Stimulated activated CD8-positive, alpha-beta memory T cell treated with anti-CD3 and anti-CD28 coated beads, Interleukin-4, amount 100 ng/mL, for 1 hour (primary cell): ENCODE measurements around the gene TLR3.
"Not testable (repeated sequence)": the region's sequence is repeated elsewhere in the genome, so short reads cannot be mapped to it uniquely, and the experiment has no call there.

Experiments used
- DNase-seq, 2 donors: peaks; one replicate each; pipeline ENCODE4 v3.0.0-alpha.2; 2020; ENCODE audit warnings: low read depth in 2 of 2, low spot score in 1 of 2

TLR3 gene

DNA sequence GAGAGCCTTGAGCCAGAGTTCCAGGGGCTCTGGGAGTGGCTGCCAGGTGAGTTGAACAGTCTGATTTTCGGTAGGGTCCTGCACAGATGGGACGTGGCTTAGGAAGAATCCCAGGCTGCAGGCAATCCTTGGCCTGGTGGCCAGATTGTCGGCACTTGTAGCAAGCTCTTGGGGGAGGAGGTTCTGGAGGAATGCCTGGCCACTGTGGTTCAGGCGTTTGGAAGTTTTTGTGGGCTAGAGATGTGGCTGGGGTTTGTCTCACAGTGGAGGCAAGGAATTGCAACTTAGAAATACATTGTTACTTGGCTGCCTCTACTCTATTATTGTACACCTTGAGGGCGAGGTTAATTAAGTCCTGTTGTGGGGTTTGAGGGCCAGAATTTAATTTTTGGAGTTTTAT is 21.5 kb upstream of the TLR3 start:
- DNase-seq: not testable (repeated sequence)

DNA sequence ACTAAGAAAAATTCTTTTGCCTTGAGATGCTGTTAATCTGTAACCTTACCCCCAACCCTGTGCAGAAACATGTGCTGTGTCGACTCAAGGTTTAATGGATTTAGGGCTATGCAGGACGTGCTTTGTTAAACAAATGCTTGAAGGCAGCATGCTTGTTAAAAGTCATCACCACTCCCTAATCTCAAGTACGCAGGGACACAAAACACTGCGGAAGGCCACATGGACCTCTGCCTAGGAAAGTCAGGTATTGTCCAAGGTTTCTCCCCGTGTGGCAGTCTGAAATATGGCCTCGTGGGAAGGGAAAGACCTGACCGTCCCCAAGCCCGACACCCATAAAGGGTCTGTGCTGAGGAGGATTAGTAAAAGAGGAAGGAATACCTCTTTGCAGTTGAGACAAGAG is 18.8 kb upstream of the TLR3 start:
- not testable (repeated sequence) for DNase-seq

DNA sequence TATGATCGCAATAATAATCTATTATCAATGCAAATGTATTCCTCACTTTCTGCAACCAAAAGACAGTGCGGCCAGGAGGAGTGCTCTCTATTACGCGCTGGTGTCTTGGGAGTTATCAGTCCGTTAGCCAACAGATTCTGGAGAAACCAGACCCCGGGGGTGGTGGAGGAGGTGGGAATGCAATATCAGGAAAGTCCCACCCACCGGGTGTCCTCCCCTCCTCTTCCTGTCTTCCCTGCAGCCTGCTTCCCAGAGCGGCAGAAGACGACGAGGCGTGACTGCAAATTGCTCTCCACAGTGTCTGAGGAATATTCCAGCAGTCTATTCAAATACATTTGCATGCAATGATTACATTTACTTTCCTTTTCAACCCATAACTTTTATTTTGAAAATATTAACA is 17.9 kb upstream of the TLR3 start:
- DNase-seq: no peak

DNA sequence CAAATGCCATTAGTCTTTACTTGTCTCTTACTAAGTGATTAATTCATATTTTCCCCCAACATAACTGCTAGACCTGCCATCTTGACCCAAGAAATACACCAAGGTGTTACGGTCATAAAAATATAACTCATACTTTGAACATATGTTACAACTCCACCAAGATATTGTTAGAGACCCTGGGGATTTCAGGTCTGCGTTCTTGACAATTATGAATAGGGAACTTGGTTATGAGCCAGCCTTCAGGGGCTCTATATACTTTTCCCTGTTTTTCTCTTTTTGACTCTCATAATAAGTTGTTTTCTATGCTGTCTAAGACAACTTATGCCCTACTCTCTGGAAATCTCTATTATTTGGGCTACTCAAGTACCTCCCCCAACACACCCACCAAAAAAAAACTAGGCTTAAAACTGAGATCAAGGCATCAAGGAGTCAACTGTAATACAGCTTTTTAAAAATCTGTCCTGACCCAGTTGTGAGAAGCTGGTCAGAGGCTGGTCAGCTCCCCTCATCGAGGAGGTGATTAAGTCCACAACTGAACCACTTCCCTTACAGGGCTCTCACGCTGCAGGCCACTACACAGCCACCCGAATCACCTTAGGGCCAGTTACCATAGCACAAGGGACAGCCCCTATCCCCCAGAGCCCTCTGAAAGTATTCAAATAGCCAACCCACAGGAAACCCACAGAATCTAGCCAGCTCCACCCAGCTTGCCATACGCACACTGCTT is 10.5 kb upstream of the TLR3 start:
- no peak for DNase-seq

DNA sequence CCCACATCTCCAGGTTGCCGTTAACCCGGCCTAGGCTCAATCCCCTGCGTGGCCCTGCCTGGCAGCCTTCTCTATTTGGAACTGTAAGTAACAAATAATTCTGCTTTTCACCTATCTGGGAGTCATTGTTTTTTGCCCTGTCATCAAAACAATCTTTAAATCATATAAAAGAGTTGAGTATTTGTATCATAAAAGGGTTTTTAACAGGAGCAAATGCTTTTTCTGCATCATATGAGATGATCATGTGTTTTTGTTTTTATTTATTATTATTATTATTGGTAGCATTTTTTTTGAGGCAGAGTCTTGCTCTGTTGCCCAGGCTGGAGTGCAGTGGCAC is 10.0 kb upstream of the TLR3 start:
- no peak for DNase-seq

DNA sequence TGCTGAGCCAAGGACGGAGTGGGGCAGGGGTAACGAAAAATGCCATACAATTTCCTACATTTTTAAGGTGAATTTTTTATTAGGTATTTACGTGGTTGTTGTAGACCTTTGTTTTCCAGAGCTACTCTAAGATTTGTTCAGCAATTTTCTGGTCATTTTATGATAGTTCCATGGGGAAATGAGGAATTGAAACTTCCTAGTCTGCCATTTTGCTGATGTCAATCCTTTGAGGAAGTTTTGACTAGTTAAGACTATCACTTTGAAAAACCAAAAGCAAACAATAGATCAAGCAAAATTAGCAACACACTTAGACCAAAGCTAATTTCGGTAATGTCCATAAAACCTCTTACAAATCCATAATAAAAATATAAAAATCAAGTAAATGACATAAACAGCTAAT is 7.0 kb upstream of the TLR3 start:
- no peak for DNase-seq

DNA sequence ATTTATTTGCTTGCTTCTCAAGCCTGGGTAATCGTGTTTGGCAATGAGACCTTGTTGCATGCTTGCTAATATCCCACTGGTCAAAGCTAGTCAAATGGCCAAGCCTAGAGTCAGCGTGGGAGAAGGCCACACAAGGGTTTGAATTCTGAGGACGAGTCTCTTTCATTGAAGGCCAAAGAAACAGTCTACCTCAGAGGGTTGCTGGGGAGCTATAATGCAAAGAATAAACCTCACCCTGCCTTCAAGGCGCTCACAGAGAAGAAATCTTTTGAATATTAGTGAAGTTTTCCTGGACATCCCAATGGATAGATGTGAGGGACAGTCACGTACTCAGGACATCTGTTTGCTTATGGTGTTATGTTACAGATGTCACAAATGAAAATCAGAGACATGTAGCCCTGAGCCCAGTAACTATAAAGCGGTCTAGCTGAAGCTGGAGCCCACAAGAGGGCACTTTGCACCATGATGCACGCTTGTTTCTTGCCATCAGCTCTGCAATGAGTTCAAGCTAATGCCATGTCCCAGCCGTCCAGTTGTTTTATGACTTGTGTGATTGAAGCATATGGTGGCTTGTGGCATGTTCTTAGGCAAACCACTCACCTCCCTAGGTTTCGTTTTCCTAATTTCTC is 1.1 kb upstream of the TLR3 start:
- peak in 1 of 2 donors; percentile 4 for DNase-seq

DNA sequence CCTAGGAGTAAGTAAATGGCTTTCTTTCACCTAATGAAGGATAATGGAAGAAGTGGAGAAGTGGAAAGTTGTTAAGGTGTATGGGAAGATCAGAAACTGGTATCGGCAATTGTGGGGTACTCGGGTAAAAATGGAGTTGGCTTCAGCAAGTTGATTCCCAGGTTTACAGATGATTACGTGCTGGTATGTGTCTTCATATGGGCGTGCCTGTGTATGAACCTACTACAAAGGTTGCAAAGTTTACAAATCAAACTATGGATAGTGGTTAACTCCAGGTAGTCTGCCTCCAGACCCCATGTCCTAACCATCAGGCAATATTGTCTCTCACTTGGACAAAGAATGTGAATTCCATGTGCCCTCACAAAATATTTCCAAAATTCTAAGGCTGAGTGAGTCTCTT is 773 bp downstream of the TLR3 start:
- DNase-seq: no peak

DNA sequence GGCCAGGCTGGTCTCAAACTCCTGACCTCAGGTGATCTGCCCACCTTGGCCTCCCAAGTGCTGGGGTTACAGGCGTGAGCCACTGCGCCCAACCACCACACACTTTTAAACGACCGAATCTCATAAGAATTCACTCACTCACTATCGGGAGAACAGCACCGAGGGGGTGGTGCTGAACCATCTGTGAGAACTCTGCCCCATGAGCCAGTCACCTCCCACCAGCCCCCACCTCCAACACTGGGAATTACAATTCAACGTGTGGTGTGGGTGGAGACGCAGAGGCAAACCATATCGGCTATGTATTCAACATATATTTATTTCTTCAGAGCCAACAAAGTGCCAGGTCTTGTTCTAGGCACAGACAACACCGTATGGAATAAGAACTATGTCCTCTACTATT is 3.6 kb downstream of the TLR3 start:
- DNase-seq: no peak

DNA sequence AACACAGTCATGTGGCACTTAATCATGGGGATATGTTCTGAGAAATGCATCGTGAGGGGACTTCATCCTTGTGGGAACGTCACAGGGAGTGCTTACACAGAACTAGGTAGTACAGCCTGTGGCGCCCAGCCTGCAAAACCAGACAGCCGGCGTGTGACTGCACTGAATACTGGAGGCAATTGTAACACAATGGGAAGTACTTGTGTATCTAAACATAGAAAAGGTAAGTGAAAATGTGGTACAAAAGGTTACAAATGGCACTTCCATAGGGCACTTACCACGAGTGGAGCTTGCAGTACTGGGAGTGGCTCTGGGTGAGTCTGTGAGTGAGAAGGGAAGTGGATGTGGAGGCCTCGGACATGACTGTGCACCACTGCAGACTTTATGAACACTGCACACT is 5.2 kb downstream of the TLR3 start:
- no peak for DNase-seq

DNA sequence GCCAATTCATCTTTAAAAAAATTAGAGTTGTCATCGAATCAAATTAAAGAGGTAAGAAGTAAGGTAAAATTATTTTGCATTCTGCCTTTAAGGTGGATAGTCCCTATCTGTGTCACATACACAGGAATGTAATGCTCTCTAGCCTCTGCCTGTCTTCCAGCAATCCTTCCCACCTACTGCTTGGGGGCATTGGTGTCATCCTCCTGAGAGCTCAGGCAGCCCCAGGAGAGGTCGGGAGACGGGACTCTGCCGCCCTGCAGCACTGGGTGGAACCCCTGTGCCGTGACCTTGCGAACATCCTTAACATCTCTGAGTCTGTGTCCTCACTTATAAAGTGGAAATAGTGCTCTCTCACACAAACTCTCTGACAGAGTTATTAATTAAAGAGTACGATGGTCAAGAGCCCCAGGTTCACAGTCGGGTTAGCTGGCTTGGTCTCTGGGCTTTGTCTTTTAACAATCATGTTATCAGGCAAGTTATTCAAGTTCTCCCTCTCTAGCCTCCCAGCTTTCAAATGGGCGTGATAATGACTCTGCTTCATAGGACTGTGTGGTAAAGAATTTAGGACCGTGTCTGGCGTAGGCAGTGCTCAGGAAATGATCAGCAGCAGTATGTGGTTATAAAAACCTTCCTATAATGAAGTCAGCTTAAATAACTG is 10.2 kb downstream of the TLR3 start:
- DNase-seq: no peak

DNA sequence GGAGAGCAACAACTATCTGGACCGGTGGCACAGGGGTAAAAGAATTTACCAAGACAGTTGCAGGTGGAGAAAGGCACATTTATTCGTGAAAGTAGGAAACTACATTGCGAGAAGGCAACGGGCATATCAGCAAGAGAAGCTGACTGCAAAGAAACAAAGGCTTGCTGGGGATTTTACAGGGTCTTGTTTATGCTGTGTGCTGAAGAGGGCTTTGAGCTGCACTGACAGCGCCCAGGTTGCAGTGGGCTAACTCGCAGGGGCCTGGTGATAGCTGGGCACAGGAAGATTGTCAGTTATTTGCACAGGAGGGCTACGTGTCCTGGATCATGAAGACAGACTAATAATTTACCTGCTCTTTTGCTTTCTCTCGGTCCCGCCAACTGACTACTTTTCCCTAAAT is 10.7 kb downstream of the TLR3 start:
- no peak for DNase-seq

DNA sequence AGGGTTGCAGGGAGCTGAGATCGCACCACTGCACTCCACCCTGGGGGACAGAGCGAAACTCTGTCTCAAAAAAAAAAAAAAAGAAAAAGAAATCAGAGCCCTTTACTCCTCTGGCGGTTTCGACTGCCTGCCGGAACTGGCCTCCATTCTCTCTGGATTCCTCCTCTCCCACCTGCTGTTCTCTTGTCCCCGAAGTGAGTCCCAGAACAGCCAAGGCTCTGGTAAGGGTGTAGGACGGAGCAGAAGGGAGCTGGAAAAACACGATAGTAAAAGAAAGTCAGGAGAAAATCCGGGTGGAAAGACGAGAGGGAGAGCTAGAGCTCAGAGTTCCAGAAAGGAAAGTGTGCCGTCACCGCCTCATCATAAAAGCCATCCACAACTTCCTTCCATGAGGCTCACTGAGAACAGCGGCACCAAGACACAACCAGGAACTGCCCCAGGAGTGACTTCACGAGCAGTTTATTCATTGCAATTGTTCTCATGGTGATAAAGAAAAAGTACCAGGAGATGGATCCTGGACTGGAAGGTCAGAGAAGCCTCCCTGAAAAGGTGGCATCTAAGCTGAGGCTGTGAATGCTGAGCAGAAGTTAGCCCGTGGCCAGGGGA is 12.3 kb downstream of the TLR3 start:
- DNase-seq: no peak

DNA sequence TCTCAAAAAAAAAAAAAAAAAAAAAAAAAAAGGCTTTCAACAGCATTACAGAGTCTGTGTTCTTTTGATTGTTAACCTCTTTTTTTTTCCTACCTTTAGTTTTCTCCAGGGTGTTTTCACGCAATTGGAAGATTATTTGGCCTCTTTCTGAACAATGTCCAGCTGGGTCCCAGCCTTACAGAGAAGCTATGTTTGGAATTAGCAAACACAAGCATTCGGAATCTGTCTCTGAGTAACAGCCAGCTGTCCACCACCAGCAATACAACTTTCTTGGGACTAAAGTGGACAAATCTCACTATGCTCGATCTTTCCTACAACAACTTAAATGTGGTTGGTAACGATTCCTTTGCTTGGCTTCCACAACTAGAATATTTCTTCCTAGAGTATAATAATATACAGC is 13.3 kb downstream of the TLR3 start:
- DNase-seq: no peak

DNA sequence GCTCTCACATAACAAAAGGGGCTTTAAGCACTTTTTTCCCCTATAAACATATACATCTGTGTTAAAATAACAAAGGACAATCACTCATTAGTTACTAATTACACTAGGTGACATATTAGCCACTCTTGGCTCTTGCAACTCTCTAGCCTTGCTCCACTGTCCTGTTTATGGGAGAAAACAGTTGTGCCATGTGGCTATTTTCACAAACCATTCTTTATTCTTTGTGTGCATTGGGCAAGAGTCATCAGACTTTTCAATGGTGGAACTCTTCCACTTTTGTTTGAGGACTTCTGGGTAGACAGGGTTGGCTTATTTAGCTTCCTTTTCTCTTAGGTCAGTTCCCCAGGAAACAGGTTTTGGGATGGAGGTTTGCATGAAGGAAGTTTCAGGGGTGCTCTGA is 19.6 kb downstream of the TLR3 start:
- no peak for DNase-seq

DNA sequence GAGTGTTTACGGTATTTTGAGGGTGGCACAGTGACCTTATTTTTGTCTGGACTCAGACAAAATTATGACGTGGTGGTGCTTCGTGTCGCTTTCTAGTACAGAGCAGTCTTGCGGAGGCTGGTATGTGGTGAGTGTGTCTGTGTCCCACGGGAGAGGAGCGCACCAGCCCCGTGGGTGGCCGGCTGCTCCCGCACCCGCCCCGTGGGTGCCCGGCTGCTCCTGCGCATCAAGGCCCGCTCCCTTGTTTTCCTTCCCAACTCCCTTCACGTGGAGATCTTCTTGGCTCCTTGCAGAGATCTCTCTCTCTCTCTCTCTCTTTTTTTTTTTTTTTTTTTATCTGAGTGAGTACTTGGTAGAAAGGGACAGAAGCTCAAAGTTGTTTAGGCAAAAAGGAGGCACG is 23.3 kb downstream of the TLR3 start:
- no peak for DNase-seq

DNA sequence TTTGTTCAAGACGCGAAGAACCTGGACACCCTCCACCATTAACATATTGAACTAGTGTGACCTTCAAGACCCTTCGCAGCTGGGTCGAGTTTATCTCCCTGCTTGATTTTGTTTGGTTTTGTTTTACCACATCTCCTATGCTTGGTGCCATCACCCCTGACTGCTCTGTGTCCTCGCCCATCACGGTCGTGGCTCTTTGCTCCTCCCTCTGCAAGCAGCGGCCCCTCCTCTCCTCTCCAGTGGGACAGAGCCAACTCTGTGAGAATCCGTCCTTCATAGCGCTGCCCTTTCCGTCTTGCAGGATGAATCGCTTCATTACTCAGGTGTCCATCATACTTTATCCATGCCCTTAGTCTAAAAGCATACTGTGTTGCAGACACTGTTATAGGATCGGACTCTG is 26.4 kb downstream of the TLR3 start:
- no peak for DNase-seq

DNA sequence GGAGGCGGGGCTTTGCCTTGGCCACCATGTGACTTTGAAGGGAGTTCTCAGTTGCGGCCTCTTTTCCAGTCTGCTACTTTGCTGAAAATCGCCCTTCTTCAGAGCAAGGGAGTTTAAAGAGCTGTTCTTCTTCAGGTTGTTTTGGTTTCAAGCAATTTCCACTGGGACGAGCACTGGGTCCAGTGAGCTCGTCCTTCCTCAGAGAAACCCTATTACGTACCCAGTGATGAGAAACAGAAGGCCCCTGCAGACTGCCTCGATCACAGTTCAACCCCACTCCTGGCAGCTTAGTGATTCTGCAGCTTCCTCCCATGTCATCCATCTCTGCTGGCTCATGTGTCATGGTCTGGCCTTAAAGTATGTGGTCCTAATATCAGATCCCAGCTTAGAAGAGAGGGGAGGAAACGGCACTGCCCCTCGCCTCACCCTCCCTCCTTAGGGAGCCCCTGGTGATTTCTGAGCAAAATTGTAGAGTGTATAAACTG is 27.8 kb downstream of the TLR3 start:
- no peak for DNase-seq

DNA sequence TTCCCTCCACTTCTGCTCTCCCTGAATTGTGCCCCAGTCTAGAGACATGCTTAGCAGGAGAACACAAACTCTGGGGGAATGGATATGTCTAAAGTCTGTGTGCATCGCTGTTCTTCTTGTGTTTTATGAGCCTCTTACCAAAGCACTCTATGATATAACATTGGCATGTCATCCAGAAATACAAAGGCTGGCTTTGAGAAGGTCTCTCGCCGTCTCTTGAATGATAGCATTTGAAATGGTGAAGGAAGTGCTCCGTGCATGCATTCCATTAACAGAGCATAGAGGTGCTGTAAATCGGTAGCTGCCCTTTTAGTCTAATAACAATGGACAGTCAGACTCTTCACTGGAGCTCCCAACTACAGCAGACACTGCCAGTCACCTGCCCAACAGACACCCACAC is 28.4 kb downstream of the TLR3 start:
- no peak for DNase-seq

DNA sequence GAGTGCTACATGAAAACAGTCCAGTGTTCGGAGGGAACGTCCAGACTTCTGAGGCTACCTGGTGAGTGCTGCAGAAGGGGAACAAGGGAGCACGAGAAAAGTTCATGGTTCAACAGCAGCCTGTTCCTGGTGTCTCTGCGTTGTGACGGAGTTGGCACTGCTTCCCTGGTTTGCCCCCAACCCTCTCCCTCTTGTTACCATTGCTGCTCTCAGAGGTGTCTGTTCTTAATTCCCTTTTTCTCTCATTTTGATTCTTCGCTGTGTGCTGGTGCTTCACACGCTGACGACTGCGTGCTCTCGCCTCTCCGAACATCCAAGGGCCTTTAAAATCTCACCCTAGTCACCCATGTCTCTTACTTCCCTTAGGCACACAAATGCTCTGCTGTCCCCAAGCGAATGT is 34.0 kb downstream of the TLR3 start:
- DNase-seq: no peak

DNA sequence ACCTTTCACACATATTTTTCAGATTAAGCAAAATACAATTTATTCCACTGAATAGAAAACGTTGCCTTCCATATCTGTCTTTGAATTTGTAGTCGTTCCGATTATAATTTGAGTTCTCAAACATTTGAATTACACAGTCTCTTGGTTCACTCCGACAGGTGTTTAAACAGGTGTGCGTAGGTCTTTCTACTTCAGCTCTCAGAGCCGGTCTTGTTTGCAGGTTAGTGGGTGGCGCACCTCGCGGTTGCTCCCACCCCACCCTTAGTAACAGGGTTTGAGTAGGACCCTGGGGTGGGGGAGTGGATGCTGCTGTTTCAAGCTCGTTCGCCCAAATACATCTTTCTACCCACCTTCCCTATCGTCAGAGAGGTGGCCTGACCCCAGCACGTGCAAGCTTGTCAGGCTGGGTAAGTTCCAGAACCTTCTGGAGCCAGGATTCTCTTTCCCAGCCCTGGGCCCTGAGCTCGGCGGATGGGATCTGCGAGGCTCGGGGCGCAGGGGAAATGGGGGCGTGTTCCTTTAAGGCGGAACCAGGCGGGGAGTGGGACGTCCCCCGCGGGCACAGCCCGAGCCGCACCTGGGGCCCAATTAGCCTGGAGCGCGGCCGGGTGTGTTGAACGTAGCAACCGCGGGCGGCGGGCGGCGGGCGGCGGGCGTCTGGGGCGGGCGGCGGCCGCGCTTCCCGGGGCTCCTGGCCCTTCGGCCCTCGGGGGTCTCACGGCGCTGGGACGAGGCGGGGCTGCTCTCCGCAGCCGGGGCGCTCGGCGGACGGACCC is 35.3 kb downstream of the TLR3 start, which contains the start of gene FAM149A:
Gene FAM149A, plus strand, starts transcription at position 591 of the 776 bp plus-strand sequence.
- peak in 1 of 2 donors; percentile 30 for DNase-seq
